ENCODE measurements around the gene AGO1.
A peak's percentile ranks its signal among the peaks of the same experiment; 100 is the strongest.
"Not testable (repeated sequence)": the region's sequence is repeated elsewhere in the genome, so short reads cannot be mapped to it uniquely, and the experiment has no call there.

AGO1 gene

GRCh38 chr1:35925741-35926140, 42.7 kb downstream of the AGO1 start:
- no peak for DNase-seq

GRCh38 chr1:35927472-35927871, 44.5 kb downstream of the AGO1 start:
- DNase-seq, result no peak

- peak; percentile 90 for DNase-seq
Measured at GRCh38 chr1:35929730-35930592, 47.0 kb downstream of the AGO1 start.

GRCh38 chr1:35930593-35931445, 47.8 kb downstream of the AGO1 start, which contains the start of gene AGO3:
Gene AGO3 (plus strand): TSS chr1:35931105. CDS start chr1:35931427, 322 bp downstream.
- peak; percentile 97 for DNase-seq

GRCh38 chr1:35931446-35932157, 48.6 kb downstream of the AGO1 start:
- peak; percentile 43 for DNase-seq

GRCh38 chr1:35932158-35932636, 49.2 kb downstream of the AGO1 start:
- DNase-seq, result no peak

- no peak for DNase-seq
Measured at GRCh38 chr1:35932941-35933340, 49.9 kb downstream of the AGO1 start.

GRCh38 chr1:35935442-35936388, 52.7 kb downstream of the AGO1 start:
- DNase-seq, result peak; percentile 16

- DNase-seq, result no peak
Measured at GRCh38 chr1:35936838-35937237, 53.8 kb downstream of the AGO1 start.

- DNase-seq, result no peak
Measured at GRCh38 chr1:35939484-35939883, 56.5 kb downstream of the AGO1 start.

GRCh38 chr1:35945327-35945726, 62.3 kb downstream of the AGO1 start:
- no peak for DNase-seq

- DNase-seq, result no peak
Measured at GRCh38 chr1:35947547-35947946, 64.5 kb downstream of the AGO1 start.

- DNase-seq, result no peak
Measured at GRCh38 chr1:35958558-35958957, 75.5 kb downstream of the AGO1 start.

- no peak for DNase-seq
Measured at GRCh38 chr1:35959304-35959703, 76.3 kb downstream of the AGO1 start.

GRCh38 chr1:35962952-35963351, 79.9 kb downstream of the AGO1 start:
- DNase-seq, result peak; percentile 52

GRCh38 chr1:35964277-35964676, 81.3 kb downstream of the AGO1 start:
- not testable (repeated sequence) for DNase-seq

GRCh38 chr1:35968396-35968795, 85.4 kb downstream of the AGO1 start:
- no peak for DNase-seq

- DNase-seq, result no peak
Measured at GRCh38 chr1:35971601-35972000, 88.6 kb downstream of the AGO1 start.

- DNase-seq, result not testable (repeated sequence)
Measured at GRCh38 chr1:35972631-35973030, 89.6 kb downstream of the AGO1 start.

- no peak for DNase-seq
Measured at GRCh38 chr1:35980090-35980489, 97.1 kb downstream of the AGO1 start.

All from hematopoietic multipotent progenitor cell treated with erythropoietin and hydrocortisone succinate and interleukin-3 and kit ligand, for 4 days (in vitro differentiated cells).